ENCODE measurements around the gene TEKT5. TPM values are rescaled to one million over a fixed set of nuclear protein-coding genes. Genes with fewer than 3 reads are reported as not detected.

The TEKT5 gene
- total and polyA plus RNA-seq, 11 donors: 0.51 to 2.8 TPM; not detected in 9

DNA sequence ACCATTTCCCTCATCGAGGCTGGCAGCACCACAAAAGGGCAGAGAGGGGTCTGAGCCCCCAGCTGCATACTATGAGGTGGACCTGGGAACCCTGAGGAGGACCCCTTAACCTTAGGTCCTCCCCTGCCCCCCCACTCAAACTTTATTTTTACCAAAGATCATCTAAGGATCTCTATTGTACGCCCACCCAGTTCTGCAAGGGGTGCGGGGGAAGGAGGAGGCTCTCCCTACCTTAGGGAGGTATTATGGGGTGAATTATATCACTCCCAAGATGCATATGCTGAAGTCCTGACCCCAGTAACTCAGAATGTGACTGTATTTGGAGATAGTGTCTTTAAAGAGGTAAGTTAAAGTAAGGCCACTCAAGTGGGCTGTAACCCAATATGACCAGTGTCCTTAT lies 87.6 kb downstream of the TEKT5 start:
- 80 to 92% (median 85%) methylated on average over 3 of the region's 3 CpGs for WGBS, 4 donors
- no peak for DNase-seq
- Histone ChIP-seq H3K27me3 (no peaks in the 10 kb centered on the region), H3K4me3 (no peak overlapping the region), H3K4me1 (peaks cover 0 to 17% (median 12%) of the 10 kb centered on the region in 12 donors), H3K36me3 (no peaks in the 10 kb centered on the region), H3K9me3 (no peaks in the 10 kb centered on the region), H3K27ac (no peak overlapping the region)
- intact Hi-C loops (cut with DNase I): no loop called here
- TF ChIP-seq CTCF (IDR thresholded peaks at IDR 0.05) (no peak), POLR2A (IDR thresholded peaks at IDR 0.05) (no peak)
- ATAC-seq: no peak

DNA sequence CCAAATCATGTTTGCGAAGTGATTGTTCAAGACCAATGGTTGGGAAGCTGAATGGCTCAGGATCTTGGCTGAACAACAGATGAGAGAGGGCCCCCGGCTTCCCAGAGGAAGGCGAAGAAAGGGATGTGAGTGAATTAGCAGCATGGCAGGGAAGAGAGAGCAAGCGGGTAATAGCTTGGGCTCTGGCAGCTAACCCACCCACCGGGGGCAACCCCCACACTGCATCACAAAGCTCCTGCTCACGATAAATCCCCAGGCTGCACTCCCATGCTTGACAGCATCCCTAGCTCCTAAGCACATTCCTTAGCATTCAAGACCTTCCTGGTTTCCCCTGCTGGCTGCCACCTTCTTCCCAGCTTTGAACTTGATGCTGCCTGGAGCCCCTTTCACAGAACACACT lies 88.1 kb downstream of the TEKT5 start:
- ATAC-seq (no peak), DNase-seq (no peak)
- Histone ChIP-seq H3K4me3 (no peak overlapping the region), H3K27me3 (no peaks in the 10 kb centered on the region), H3K4me1 (peaks cover 0 to 22% (median 15%) of the 10 kb centered on the region in 12 donors), H3K27ac (no peak overlapping the region), H3K36me3 (no peaks in the 10 kb centered on the region), H3K9me3 (no peaks in the 10 kb centered on the region)
- intact Hi-C loops (cut with DNase I): no loop called here
- WGBS, 4 donors: 71 to 84% (median 77%) methylated on average over 6 of the region's 6 CpGs
- TF ChIP-seq CTCF (IDR thresholded peaks at IDR 0.05) (no peak), POLR2A (IDR thresholded peaks at IDR 0.05) (no peak)

- no peak overlapping the region for H3K4me3 ChIP-seq
- WGBS, 4 donors: 95 to 97% (median 96%) methylated on average over 3 of the region's 3 CpGs
Measured at GRCh38 chr16:10605636-10606035, 89.1 kb downstream of the TEKT5 start.

More at GRCh38 chr16:10605636-10606035, 89.1 kb downstream of the TEKT5 start:
- Histone ChIP-seq H3K4me1 (peaks cover 0 to 31% (median 25%) of the 10 kb centered on the region in 12 donors), H3K27me3 (no peaks in the 10 kb centered on the region), H3K9me3 (no peaks in the 10 kb centered on the region), H3K36me3 (no peaks in the 10 kb centered on the region), H3K27ac (no peak overlapping the region)
- intact Hi-C loops (cut with DNase I): no loop called here
- DNase-seq: no peak
- ATAC-seq: no peak
- TF ChIP-seq POLR2A (IDR thresholded peaks at IDR 0.05) (no peak), CTCF (IDR thresholded peaks at IDR 0.05) (no peak)

Data from heart left ventricle (tissue), 16 donors.